HCT116 (cell line): ENCODE data around the gene NAALADL2. TPM values are rescaled to one million over a fixed set of nuclear protein-coding genes. Genes with fewer than 3 reads are reported as not detected.

ENCODE experiments used
- ATAC-seq: fragments of 200-7000 bp; cut with Tn5 transposase; 2 replicates; pipeline ENCODE4 v1.9.1; 2020; ENCODE audit warnings: mild to moderate bottlenecking, moderate library complexity
- BruUV-seq: library from RNA; stranded (reverse); fragments of 400-500 nt; replicated peaks from 2 replicates; lab custom pipeline; 2021; lab: Mats Ljungman, UMichigan
- CTCF ChIA-PET: fragments of 300-600 bp; sonication (Branson Sonifier 250); formaldehyde crosslinking; loops from one replicate; lab custom pipeline; 2021; ENCODE audit warnings: antibody characterized with exemption; lab: Charles Lee
- POLR2A ChIA-PET: fragments of 300-600, 350-600 bp; sonication (Branson Sonifier 250); formaldehyde crosslinking; loops from one replicate; lab custom pipeline; 2021; ENCODE audit warnings: antibody characterized with exemption; lab: Charles Lee
- RAD21 ChIA-PET, 2 experiments: fragments of 300-600 bp; sonication (Branson Sonifier 250); formaldehyde crosslinking; loops; one replicate each; lab custom pipeline; 2023; ENCODE audit warnings: low total read pairs in 2 of 2; ENCODE audit not compliant: uncharacterized antibody in 2 of 2, unreplicated experiment in 2 of 2, low non-redundant PET in 1 of 2; lab: Charles Lee
- DNase-seq: peaks from one replicate; pipeline ENCODE4 v3.0.0-alpha.2; 2010; ENCODE audit warnings: low read depth, low spot score
- H2AFZ ChIP-seq: fragments of 200-600 bp; shearing (Covaris generic), sonication (generic); 2 replicates; pipeline ENCODE4 v1.6.1; 2017; ENCODE audit warnings: low read depth, mixed run types, mixed read lengths, antibody characterized with exemption, low read length; ENCODE audit not compliant: poor library complexity, severe bottlenecking
- H3K27ac ChIP-seq: 2 replicates; pipeline ENCODE4 v1.5.1; 2012; ENCODE audit warnings: low read depth, low read length
- H3K27me3 ChIP-seq: fragments of 200-600 bp; sonication (generic); 2 replicates; pipeline ENCODE4 v1.6.1; 2016; ENCODE audit warnings: mixed run types, low read length, mixed read lengths; ENCODE audit not compliant: insufficient read depth
- H3K36me3 ChIP-seq, 2 experiments: fragments of 200-500 bp in 1 of 2; fragments of 200-600 bp in 1 of 2; sonication (Bioruptor generic) in 1 of 2; sonication (generic) in 1 of 2; 2 replicates each; pipeline versions ENCODE4 v1.5.1 to v1.6.1; 2014 to 2016; ENCODE audit warnings: low read length in 2 of 2, inconsistent platforms in 1 of 2, mixed read lengths in 1 of 2, mixed run types in 1 of 2; ENCODE audit not compliant: insufficient read depth in 2 of 2, control insufficient read depth in 1 of 2
- H3K4me1 ChIP-seq, 2 experiments: fragments of 200-600 bp in 1 of 2; sonication (generic) in 1 of 2; 2 replicates each; pipeline versions ENCODE4 v1.5.1 to v1.6.1; 2012 to 2017; ENCODE audit warnings: low read length in 2 of 2, inconsistent platforms in 1 of 2, mild to moderate bottlenecking in 1 of 2, mixed read lengths in 1 of 2, mixed run types in 1 of 2, moderate library complexity in 1 of 2; ENCODE audit not compliant: insufficient read depth in 2 of 2, control insufficient read depth in 1 of 2
- H3K4me2 ChIP-seq: fragments of 200-600 bp; sonication (generic); 2 replicates; pipeline ENCODE4 v1.6.1; 2017; ENCODE audit warnings: mixed run types, low read length, mixed read lengths
- H3K4me3 ChIP-seq, 2 experiments: fragments of 200-600 bp in 1 of 2; sonication (generic) in 1 of 2; replicated peaks in 1 of 2; 2 replicates each; pipeline ENCODE4 v1.5.1; 2011 to 2016; ENCODE audit warnings: low read length in 2 of 2, control low read depth in 1 of 2, low read depth in 1 of 2, mild to moderate bottlenecking in 1 of 2, mixed read lengths in 1 of 2, mixed run types in 1 of 2
- H3K79me2 ChIP-seq: fragments of 200-600 bp; sonication (generic); 2 replicates; pipeline ENCODE4 v1.6.1; 2017; ENCODE audit warnings: mild to moderate bottlenecking, mixed run types, low read length, moderate library complexity, mixed read lengths; ENCODE audit not compliant: insufficient read depth
- H3K9ac ChIP-seq: fragments of 200-600 bp; sonication (generic); 2 replicates; pipeline ENCODE4 v1.6.1; 2016; ENCODE audit warnings: low read length, mixed read lengths
- H3K9me2 ChIP-seq: fragments of 200-600 bp; sonication (generic), shearing (Covaris generic); 2 replicates; pipeline ENCODE4 v1.6.1; 2017; ENCODE audit warnings: mixed run types, mild to moderate bottlenecking, moderate library complexity; ENCODE audit not compliant: insufficient read depth
- H3K9me3 ChIP-seq, 2 experiments: fragments of 200-500 bp in 1 of 2; fragments of 200-600 bp in 1 of 2; sonication (Bioruptor generic) in 1 of 2; sonication (generic) in 1 of 2; 2 replicates each; pipeline ENCODE4 v1.6.1; 2014 to 2017; ENCODE audit warnings: low read length in 2 of 2, mixed read lengths in 2 of 2, inconsistent platforms in 1 of 2, low read depth in 1 of 2, mild to moderate bottlenecking in 1 of 2, mixed run types in 1 of 2, moderate library complexity in 1 of 2; ENCODE audit not compliant: control insufficient read depth in 1 of 2, insufficient read depth in 1 of 2
- H4K20me1 ChIP-seq: fragments of 200-600 bp; sonication (generic), shearing (Covaris generic); 2 replicates; pipeline ENCODE4 v1.6.1; 2017; ENCODE audit warnings: mixed run types, mild to moderate bottlenecking, moderate library complexity; ENCODE audit not compliant: insufficient read depth
- CBX3 ChIP-seq: IDR thresholded peaks from 2 replicates; pipeline ENCODE4 v1.6.1; 2012; ENCODE audit warnings: low read depth
- EGR1 ChIP-seq: IDR thresholded peaks from 2 replicates; pipeline ENCODE4 v1.6.1; 2012; ENCODE audit warnings: low read depth
- ELF1 ChIP-seq: IDR thresholded peaks from 2 replicates; pipeline ENCODE4 v1.6.1; 2012; ENCODE audit warnings: low read depth, borderline replicate concordance
- EZH2 ChIP-seq: fragments of 200-600 bp; sonication (generic); IDR thresholded peaks from 2 replicates; pipeline ENCODE4 v1.6.1; 2017; ENCODE audit warnings: antibody characterized with exemption, mixed run types
- EZH2phosphoT487 ChIP-seq: fragments of 200-600 bp; IDR thresholded peaks from 2 replicates; pipeline ENCODE4 v1.6.1; 2018; ENCODE audit warnings: antibody characterized with exemption, borderline replicate concordance
- FOSL1 ChIP-seq: IDR thresholded peaks from 2 replicates; pipeline ENCODE4 v1.6.1; 2012; ENCODE audit warnings: low read depth
- JUND ChIP-seq: IDR thresholded peaks from 2 replicates; pipeline ENCODE4 v1.6.1; 2012
- RAD21 ChIP-seq: IDR thresholded peaks from 2 replicates; pipeline ENCODE4 v1.6.1; 2012; ENCODE audit warnings: low read depth, mild to moderate bottlenecking
- SIN3A ChIP-seq: IDR thresholded peaks from 2 replicates; pipeline ENCODE4 v1.6.1; 2012; ENCODE audit warnings: low read depth
- SP1 ChIP-seq: IDR thresholded peaks from 2 replicates; pipeline ENCODE4 v1.6.1; 2012; ENCODE audit warnings: low read depth
- SRF ChIP-seq: IDR thresholded peaks from 2 replicates; pipeline ENCODE4 v1.6.1; 2012; ENCODE audit warnings: low read depth
- TCF7L2 ChIP-seq: IDR thresholded peaks from 2 replicates; pipeline ENCODE4 v1.7.0; 2011; ENCODE audit warnings: borderline replicate concordance, inconsistent platforms; ENCODE audit not compliant: insufficient read depth, insufficient read length; ENCODE audit errors: extremely low read depth
- YY1 ChIP-seq: IDR thresholded peaks from 2 replicates; pipeline ENCODE4 v1.6.1; 2011; ENCODE audit warnings: low read length, low read depth, moderate library complexity, mild to moderate bottlenecking; ENCODE audit not compliant: insufficient replicate concordance; ENCODE audit errors: extremely low read depth
- ZNF274 ChIP-seq: fragments of 200-500 bp; sonication (Bioruptor generic); IDR thresholded peaks from 2 replicates; pipeline ENCODE4 v1.6.1; 2014; ENCODE audit warnings: mild to moderate bottlenecking, low read depth, low read length, inconsistent platforms
- intact Hi-C: fragments of 100-400 bp; cut with micrococcal nuclease; formaldehyde crosslinking; loops from 2 replicates; pipeline ENCODE4 v1.10.0; 2022
- total RNA-seq: library from RNA; stranded (reverse); gene quantifications from one replicate; pipeline ENCODE4 v1.2.1, GENCODE V29; 2021; ENCODE audit not compliant: unreplicated experiment
- TF ChIP-seq, protein P1 (sequence below), 3 experiments: fragments of 200-600 bp in 1 of 3; sonication (generic) in 1 of 3; IDR thresholded peaks in 2 of 3; conservative IDR thresholded peaks in 1 of 3; 2 replicates each; pipeline ENCODE4 v1.5.1; 2012 to 2017; ENCODE audit warnings: low read depth in 2 of 3, low read length in 2 of 3, antibody characterized with exemption in 1 of 3, borderline replicate concordance in 1 of 3, control low read depth in 1 of 3, mild to moderate bottlenecking in 1 of 3, mixed read lengths in 1 of 3, mixed run types in 1 of 3, moderate library complexity in 1 of 3; ENCODE audit not compliant: insufficient read depth in 1 of 3
- TF ChIP-seq, protein P2 (sequence below): IDR thresholded peaks from 2 replicates; pipeline ENCODE4 v1.6.1; 2012
- TF ChIP-seq, protein P3 (sequence below): IDR thresholded peaks from 2 replicates; pipeline ENCODE4 v1.6.1; 2011; ENCODE audit warnings: mild to moderate bottlenecking, low read length, moderate library complexity; ENCODE audit not compliant: insufficient replicate concordance; ENCODE audit errors: extremely low read depth

NAALADL2 gene
- total RNA-seq, 1 experiment from 2014 or later = 2.9 TPM

- no TSS peak for BruUV-seq
- Histone ChIP-seq H3K4me2 (no peak overlapping the region), H3K79me2 (no peaks in the 10 kb centered on the region), H3K36me3 (no peaks in the 10 kb centered on the region), H3K9ac (no peak overlapping the region), H3K4me1 (no peaks in the 10 kb centered on the region), H4K20me1 (no peaks in the 10 kb centered on the region), H3K9me2 (no peaks in the 10 kb centered on the region), H3K4me3 (no peak overlapping the region), H3K9me3 (no peaks in the 10 kb centered on the region), H2AFZ (no peak overlapping the region), H3K27me3 (no peaks in the 10 kb centered on the region), H3K27ac (no peak overlapping the region)
- ATAC-seq (no peak), DNase-seq (no peak)
- RAD21 ChIA-PET = no interaction called here
- intact Hi-C loops = no loop called here
- CTCF ChIA-PET = no interaction called here
- TF ChIP-seq EGR1 = no peak
- TF ChIP-seq, protein P1, sequence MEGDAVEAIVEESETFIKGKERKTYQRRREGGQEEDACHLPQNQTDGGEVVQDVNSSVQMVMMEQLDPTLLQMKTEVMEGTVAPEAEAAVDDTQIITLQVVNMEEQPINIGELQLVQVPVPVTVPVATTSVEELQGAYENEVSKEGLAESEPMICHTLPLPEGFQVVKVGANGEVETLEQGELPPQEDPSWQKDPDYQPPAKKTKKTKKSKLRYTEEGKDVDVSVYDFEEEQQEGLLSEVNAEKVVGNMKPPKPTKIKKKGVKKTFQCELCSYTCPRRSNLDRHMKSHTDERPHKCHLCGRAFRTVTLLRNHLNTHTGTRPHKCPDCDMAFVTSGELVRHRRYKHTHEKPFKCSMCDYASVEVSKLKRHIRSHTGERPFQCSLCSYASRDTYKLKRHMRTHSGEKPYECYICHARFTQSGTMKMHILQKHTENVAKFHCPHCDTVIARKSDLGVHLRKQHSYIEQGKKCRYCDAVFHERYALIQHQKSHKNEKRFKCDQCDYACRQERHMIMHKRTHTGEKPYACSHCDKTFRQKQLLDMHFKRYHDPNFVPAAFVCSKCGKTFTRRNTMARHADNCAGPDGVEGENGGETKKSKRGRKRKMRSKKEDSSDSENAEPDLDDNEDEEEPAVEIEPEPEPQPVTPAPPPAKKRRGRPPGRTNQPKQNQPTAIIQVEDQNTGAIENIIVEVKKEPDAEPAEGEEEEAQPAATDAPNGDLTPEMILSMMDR (IDR thresholded peaks at IDR 0.05 in 2 of 3, conservative IDR thresholded peaks at IDR 0.05 in 1 of 3; ENCODE audit: borderline replicate concordance in 1 of 3, insufficient read depth in 1 of 3, low read depth in 2 of 3, low read length in 2 of 3) = no peak
- no peak for TF ChIP-seq JUND
- no peak for TF ChIP-seq ZNF274
- TF ChIP-seq SIN3A = no peak
- TF ChIP-seq, protein P2, sequence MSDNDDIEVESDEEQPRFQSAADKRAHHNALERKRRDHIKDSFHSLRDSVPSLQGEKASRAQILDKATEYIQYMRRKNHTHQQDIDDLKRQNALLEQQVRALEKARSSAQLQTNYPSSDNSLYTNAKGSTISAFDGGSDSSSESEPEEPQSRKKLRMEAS = no peak
- no peak for TF ChIP-seq EZH2phosphoT487
- no peak for TF ChIP-seq FOSL1
- TF ChIP-seq, protein P3, sequence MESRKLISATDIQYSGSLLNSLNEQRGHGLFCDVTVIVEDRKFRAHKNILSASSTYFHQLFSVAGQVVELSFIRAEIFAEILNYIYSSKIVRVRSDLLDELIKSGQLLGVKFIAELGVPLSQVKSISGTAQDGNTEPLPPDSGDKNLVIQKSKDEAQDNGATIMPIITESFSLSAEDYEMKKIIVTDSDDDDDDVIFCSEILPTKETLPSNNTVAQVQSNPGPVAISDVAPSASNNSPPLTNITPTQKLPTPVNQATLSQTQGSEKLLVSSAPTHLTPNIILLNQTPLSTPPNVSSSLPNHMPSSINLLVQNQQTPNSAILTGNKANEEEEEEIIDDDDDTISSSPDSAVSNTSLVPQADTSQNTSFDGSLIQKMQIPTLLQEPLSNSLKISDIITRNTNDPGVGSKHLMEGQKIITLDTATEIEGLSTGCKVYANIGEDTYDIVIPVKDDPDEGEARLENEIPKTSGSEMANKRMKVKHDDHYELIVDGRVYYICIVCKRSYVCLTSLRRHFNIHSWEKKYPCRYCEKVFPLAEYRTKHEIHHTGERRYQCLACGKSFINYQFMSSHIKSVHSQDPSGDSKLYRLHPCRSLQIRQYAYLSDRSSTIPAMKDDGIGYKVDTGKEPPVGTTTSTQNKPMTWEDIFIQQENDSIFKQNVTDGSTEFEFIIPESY = no peak
- TF ChIP-seq CBX3 = no peak
- TF ChIP-seq ELF1 = no peak
- TF ChIP-seq TCF7L2 = no peak
- TF ChIP-seq SP1 = no peak
- TF ChIP-seq SRF = no peak
- no peak for TF ChIP-seq EZH2
- no peak for TF ChIP-seq YY1
- no peak for TF ChIP-seq RAD21
- POLR2A ChIA-PET = no interaction called here
Observed at GRCh38 chr3:175005193-175005592, 146.1 kb downstream of the NAALADL2 start.
